ENCODE data around the gene RAB8A.

The RAB8A gene

DNA sequence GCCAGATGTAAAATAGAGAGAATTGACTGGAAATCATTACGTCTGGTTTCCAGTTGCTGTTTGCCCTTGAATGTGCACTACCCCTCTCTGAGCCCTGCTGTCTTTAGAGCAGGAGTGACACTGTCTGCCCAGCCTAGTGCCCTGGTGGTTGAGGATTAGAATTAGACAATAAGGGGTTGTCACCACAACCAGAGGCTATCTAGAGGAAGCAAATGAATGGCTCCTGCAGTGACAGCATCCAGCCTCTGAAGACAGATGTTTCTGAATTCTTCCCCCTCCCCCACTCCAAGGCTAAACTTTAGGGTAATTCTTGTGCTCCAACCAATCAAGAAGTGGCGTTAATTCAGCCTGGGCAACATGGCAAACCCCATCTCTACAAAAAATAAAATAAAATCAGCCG lies 2.0 kb downstream of the RAB8A start:
- DNase-seq = no peak

DNA sequence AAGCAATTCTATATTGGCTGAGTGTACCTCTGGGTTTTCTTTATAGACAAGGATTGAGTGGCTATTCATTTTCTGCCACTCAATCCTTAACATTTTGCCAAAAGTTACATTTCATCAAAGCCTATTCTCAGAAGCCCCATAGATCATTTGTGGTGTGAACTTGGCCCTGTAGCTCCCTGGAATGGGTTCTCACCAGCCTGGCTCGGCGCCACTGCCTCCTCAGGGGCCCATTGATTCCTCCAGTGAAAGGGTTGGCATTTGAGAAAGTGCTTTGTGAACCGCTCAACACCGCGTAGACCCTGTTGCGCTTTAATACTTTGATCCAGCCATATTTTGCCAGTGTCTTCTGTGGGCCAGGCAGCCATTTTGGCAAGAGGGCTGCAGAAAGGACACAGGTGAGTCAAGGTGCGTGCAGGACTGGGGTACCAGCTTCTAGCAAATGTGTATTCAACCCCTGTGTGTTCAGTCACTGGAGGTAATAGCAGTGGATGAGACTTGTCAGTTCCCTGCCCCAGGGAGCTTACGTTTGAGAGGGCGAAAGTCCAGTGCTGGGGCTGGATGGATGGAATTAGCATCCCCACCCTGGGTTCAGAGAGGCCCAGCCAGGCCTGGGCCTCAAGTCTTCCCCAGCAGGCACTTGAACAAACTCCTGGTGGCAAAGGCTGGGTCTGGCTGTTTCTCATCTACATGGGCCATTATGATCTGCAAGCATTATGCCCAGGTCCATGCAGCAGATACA lies 3.8 kb downstream of the RAB8A start:
- DNase-seq = no peak

DNA sequence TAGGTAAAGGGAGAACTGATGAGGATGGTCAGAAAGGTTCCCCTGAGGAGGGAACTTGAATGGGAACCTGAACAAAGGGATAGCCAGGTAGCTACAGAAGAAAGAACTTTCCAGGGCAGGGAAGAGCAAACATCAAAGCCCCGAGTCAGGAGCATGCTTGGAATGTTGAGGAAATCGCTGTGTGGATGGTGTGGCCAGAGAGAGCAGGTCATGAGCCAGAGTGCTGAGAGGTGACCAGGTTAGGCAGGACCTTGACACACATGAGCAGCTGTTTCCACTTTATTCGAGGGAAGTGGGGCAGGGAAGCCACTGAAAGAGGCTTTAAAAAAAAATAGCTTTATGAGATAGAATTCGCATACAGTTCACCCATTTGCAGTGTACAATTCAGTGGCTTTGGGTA lies 4.4 kb downstream of the RAB8A start:
- no peak for DNase-seq

DNA sequence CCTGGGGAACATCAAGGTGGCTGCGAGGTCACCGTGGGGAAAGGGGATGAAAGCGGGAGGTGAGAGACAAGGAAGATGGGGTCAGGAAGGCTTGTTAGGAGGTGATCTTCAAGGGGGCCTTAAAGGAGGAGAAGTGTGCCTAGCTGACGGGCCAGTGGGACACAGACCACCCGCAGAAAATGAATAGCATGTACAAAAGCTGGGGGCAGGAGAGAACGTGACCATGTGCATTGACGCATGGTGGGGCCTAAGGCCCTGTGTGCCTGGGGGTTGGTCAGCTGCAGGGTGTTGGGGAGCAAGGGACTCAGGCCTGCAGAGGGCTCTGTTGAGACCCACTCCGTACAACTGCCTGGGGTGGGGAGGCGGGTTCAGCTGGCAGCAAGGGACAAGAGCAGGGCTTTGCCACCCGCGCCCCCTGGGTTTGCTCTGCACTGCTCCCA lies 5.9 kb downstream of the RAB8A start:
- peak; percentile 46 for DNase-seq

DNA sequence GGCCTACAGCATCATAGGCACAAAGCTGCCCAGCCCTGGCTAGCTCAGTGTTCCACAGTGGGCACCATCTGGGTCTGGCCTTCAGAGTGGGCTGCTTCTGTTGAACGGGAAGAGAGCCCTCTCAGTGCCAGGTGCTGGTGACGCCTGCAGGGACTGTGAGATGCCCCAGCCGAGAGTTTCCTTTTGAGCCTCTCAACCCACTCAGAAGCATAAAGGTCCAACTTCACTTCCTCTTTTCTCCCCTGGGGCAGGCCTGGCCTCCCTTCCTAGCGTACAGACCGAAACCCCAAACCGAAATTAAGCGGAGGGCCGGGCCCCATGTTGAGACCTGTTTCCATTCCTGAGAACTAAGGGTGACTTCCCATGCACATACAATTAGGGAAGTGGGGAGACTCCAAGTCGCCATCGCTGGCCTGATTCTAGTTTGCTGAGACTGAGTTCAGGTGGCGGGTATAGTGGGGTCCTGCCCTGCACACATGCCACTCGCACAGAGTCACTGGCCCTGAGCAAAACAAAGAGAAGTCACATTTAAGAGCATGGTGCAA lies 6.9 kb downstream of the RAB8A start:
- peak; percentile 77 for DNase-seq

DNA sequence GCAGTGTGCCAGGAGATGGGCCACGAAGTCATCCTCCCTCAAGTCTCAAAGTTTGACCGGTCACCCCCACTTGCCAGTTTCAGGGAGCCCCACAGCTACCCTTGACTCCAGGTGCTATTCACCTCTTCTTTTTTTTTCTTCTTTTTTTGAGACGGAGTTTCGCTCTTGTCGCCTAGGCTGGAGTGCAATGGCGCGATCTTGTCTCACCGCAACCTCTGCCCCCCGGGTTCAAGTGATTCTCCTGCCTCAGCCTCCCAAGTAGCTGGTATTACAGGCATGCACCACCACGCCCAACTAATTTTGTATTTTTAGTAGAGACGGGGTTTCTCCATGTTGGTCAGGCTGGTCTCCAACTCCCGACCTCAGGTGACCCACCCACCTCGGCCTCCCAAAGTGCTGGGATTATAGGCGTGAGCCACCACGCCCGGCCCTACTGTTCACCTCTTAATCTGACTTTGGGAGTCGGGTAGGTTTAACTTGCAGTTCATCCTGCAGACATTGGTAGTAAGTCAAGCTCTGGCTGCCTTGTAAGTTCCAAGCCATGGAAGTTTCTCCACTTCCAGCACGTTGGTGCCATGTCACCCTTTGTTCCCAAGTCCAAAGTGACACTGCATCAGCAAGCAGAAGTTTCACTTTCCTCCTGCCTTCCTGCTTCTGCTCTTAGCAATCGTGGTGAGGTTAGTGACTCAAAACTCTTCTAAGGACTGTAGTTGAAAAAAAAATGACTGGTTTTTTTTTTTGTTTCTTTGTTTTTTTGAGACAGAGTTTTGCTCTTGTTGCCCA lies 7.6 kb downstream of the RAB8A start:
- peak; percentile 56 for DNase-seq

DNA sequence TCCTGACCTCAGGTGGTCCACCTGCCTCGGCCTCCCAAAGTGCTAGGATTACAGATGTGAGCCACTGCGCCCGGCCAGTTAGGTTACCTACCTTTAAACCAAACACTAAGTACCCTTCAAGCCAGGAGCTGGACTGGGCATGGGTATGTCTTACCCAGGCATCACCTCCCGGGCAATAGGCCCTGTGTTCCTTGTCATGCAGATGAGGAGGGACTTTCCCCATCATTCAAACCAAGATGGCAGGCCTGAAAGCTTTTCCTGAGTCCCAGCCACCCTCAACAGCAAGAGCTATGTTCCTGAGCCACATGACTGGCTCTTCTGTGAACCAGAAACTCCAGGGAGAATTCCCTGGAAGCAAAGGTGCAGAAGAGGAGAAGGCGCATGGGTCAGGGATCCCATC lies 9.5 kb downstream of the RAB8A start:
- DNase-seq = no peak

DNA sequence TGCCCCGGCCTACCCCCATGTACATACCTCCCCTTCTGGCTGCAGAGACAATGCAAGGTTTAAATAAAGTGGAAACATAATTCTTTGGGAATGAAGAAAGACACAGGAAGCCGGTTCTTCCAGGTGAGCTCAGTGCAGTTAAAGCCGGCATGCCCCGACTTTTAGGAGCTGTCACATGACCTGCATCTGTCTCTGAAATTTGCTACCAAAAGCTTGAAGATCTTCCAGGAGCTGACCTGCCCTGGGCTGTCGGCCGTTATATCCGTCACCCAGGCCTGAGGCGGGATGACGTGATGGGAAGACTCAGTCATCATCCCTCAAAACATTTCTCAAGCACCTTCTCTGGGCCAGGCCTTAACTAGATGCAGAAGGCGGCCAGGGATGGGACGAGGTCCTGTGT lies 10.3 kb downstream of the RAB8A start:
- no peak for DNase-seq

DNA sequence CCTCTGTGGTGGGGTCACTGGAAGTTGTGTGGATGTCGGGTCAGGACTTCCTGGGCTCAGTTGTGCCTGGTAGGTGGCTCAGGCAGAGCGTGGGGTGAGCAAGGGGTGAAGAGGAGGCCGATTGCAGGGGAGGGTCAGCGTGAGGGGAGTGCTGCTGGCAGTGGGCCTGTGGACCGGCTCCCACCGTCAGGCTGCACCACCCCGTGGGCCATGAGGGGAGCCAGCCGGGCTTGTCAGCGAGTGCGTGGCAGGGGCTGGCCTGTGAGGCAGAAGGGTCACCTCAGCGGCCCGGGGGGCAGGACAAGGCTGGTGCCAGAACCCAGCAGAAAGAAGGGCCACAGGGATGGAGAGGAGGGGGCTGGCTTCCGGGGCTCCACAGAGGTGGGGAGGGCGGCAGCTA lies 13.3 kb downstream of the RAB8A start:
- no peak for DNase-seq

DNA sequence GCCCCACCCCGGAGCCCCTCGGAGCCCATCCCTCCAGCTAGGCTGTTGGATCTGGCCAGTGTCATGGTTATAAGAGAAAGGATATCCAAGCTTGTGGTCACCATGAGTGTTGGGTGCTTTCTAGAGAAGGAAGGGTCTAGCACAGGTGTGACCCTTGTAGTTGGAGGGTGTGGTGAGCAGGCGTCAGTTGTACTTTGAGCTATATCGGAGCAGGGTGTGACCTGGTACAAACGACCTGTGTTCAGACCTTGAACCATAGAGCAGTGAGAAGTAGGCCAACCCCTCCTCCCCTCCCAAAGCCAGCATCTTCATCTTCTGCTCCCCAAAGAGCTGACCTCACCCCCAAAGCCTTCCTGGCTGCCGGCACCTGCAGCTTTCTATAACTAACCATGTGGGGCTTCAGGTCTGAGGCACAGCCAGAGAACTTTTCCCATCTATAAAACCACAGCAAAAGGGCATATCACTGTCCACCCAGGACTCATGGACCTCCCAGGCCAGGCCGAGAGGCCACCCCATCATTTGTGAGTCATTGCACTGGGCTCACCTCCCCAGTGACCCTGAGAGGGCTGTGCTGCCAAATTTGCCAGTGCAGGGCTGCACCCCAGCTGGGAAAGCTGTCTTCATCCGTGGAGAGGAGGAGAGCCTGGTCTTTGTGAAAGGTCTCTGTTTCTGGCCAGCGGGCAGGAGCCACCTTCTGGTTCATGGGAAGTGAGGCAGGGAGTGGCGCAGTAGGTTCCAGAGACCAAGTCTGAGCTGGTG lies 14.2 kb downstream of the RAB8A start:
- DNase-seq = no peak

DNA sequence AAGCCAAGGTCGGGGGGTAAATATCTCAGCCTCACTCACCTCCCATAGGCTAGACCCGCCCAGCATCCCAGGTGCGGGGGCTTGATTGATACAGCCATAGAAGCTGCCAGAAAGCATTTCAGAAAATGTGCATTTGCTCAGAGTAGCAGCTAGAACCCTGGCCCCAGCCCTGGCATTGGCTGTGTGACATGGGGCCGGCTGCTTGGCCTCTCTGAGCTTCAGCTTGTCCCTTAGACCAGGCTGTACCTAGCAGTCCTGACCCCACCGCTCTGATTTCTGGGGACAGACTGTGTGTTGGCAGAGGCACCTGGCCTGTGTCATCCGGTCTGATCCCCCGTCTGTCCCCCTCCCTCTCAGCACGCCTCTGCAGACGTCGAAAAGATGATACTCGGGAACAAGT lies 15.4 kb downstream of the RAB8A start:
- DNase-seq = no peak

DNA sequence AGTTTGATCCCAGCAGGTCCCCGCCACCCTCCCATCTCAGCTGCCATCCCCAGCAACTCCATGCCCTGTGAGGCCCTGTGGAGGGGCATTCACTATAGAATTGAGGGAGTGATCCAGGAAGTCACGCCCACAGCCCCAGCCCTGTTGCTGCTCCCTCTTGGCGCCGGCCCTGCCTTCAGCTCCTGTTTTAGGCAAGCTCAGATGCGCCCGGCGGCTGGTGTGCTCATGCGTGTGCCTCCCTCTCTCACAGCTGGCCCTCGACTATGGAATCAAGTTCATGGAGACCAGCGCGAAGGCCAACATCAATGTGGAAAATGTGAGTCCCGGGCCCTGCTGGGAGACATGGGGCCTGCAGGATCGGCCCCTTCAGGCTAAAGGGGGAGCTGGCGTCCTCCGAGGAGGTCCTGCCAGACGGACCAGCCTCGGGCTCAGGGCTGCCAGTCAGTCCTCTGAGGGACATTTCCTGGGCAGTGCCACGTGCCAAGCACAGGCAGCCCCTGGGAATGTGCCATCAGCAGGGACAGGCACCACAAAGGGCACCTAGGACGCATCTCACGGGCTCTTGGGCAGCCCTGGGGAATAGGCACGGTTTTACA lies 16.2 kb downstream of the RAB8A start:
- DNase-seq = no peak

DNA sequence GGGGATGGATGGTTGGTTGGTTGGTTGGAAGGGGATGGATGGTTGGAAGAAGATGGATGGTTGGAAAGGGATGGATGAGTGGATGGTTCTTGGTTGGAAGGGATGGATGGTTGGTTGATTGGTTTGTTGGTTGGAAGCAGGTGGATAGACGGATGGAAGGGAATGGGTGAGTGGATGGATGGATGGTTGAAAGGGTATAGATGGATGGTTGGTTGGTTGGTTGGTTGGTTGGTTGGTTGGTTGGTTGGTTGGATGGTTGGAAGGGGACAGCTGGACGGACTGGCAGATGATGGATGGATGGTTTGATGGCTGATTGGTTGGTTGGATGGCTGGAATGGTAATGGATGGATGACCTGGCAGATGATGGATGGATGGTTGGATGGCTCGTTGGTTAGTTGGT lies 20.0 kb downstream of the RAB8A start:
- no peak for DNase-seq

DNA sequence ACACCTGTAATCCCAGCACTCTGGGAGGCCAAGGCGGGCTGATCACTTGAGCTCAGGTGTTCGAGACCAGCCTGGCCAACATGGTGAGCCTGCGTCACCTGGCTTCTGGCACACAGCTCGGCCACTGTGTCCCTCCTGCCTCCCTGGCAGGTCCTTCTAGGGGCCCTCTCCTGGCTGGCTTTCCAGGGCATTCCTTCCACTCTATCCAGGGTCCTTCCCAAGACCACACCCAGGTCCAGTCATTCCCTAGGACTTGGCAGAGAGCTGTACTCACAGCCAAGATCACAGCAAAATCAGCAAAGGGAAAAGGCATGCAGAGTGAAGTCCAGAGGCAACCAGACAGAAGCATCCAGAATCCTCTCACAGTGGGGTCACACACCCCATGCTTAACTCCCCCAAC lies 22.1 kb downstream of the RAB8A start:
- DNase-seq = no peak

DNA sequence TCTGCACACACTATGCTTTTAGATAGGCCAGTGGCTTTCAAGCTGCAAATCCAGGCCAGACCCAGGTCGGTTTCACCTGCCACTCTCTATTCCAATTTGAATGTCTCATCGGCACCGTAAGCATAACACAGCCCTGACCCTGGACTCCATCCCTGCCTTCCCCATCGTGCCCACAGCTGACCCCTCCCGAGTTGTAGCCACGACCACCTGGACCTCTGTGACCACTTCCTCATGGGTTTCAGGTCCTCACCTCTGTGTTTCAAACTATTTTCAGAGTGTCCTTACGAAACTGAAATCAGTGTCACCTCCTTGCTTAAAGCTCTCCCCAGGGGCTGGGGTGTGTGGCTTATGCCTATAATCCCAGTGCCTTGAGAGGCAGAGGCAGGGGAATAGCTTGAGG lies 22.8 kb downstream of the RAB8A start:
- DNase-seq = no peak

DNA sequence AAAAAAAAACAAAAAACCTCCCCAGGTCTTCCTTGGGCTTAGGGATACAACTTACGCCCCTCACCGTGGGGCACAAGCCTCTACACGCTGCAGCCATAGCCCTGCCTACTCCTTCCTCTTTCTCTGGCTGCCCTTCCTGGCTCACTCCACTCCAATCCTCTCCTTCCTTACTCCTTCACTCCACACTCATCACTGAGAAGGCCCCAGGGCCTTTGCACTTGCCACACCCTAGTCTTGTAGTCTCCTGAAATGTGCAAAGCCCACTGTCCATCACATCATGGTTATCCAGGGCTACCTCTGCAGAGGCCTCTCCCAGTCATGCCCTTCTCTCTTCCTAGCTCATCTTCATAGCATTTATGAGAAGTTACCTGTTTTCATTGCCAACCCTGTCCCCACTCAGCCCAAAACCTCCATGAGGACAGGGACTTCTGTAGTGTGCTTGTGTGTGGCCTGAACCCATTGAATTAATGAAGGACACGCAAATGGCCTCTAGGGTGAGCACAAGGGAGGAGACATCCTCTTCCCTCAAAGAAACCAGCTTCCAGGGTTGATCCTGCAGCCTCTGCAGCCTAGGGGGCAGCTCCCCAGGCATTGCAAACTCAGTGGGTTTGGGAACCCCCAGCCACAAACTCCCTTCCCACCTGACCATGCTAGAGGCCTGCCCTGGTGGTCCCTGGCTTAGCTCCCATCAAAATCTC lies 23.9 kb downstream of the RAB8A start:
- DNase-seq = no peak

DNA sequence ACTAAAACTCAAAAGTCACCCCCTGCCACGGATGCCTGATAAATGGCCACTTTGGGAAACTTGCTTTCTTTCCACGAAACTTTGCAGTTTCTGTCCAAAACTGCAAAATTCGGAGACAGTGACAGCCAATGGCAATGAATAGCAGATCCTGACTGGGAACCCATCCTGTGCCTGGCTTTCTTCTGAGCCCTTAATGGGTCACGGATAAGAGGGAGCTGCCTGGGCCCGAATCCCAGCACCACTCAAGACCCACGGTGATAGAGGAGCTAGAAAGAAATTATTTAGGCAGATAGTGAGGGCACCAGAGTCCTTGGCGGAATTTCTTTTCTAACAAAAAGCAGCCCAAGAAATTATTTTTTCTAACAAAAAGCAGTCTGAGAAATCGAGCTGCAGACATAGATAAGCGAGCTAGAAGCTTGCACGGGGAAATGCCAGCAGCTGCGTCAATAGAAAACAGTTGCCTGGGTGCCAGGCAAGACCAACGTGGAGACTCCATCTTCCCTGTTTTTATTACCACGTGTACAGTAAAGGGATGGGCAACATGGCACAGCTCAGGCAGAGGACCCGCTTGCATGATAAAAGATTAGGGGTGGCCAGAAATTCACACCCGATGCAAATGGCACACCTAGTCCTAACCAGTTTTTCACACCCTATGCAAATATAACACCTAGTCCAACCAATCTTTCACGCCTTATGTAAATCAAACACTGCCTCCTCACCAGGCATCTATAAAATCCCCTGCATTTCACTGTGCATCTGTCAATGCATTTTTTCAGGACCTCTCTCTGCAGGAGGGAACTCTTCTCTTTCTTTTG lies 24.7 kb downstream of the RAB8A start:
- no peak for DNase-seq

DNA sequence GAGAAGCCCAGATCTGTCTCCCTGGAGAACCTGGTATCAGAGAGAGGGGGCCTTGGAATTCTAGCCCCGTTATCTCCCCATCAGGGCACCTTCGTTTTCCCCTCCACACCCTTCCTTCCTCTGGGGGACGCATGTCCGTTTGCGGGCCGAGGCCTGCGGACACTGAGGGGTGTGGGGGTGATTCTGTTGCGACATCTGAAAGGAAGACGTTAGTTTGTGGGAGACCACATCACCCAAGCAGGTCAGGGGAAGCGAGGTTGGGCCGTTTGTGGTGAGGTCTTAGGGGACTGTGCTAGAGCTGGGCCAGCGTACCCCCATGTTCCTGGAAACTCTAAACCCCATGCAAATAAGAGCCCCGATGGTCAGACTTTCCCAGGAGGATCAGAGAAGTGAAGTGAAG lies 28.1 kb downstream of the RAB8A start:
- DNase-seq = no peak

DNA sequence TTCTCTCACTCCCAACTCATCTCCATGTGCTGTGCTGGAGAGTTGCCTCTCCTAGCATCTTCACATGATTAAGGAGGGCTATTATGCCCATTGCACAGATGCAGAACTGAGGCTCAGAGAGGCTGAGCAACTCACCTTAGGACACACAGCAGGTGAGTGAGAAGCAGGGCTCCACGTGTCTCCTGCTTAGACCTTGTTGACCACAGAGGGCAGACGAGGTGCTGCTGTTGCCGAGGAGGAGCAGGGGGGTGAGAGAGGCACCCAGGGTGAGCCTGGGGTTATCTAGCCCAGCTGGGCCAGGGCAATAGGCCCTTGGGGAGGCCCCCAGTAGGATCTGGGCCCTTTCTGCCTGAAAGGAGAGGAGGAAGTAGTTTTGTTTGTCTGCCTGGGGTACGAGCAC lies 29.4 kb downstream of the RAB8A start:
- no peak for DNase-seq

DNA sequence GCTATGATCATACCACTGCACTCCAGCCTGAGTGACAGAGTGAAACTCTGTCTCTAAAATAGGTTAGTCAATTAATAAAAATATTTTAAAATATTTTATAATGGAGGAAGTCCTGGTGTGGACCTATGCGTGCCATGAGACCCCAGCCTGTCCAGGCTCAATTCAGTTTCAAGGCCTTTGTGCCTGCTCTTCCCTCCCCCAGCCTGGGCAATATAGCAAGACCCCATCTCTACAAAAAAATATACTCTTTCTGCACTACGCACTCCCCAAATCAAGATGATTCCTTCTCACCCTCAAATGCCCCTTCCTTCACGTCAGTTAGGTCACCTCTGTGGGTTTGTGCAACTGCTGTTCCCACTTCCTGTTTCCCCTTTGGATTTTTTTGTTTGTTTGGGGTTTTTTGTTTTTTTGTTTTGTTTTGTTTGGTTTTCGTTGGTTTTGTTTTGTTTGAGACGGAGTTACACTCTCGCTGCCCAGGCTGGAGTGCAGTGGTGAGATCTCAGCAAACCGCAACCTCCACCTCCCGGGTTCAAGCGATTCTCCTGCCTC lies 30.4 kb downstream of the RAB8A start:
- DNase-seq = no peak

Data from stimulated activated CD8-positive, alpha-beta memory T cell treated with anti-CD3 and anti-CD28 coated beads, Interleukin-4, amount 100 ng/mL, for 48 hours (primary cell).